NCI-H146 treated with DMSO at 0.1 percent for 48 hours (cell line): ENCODE measurements around the gene TRMO.

Source experiments
- DNase-seq: peaks from one replicate; lab custom pipeline; 2025; ENCODE audit not compliant: unreplicated experiment; lab: John Stamatoyannopoulos, UW

TRMO gene

GRCh38 chr9:97938081-97938644, 15.9 kb upstream of the TRMO start, which contains the start of gene HEMGN:
Gene HEMGN, minus strand, starts transcription at chr9:97938172. Its CDS starts 36 bp downstream, at chr9:97938136.
- DNase-seq: no peak

- no peak for DNase-seq
Measured at GRCh38 chr9:97936998-97937397, 14.7 kb upstream of the TRMO start.

- DNase-seq: no peak
Measured at GRCh38 chr9:97935276-97935675, 13.0 kb upstream of the TRMO start.

- peak; percentile 38 for DNase-seq
Measured at GRCh38 chr9:97934321-97935115, 12.2 kb upstream of the TRMO start.

- DNase-seq: no peak
Measured at GRCh38 chr9:97933297-97933998, 11.1 kb upstream of the TRMO start.

- DNase-seq: no peak
Measured at GRCh38 chr9:97930972-97931371, 8.7 kb upstream of the TRMO start.

- DNase-seq: no peak
Measured at GRCh38 chr9:97928986-97929604, 6.8 kb upstream of the TRMO start.

GRCh38 chr9:97925497-97926334, 3.4 kb upstream of the TRMO start:
- no peak for DNase-seq

GRCh38 chr9:97924386-97924785, 2.1 kb upstream of the TRMO start:
- no peak for DNase-seq

- peak; percentile 55 for DNase-seq
Measured at GRCh38 chr9:97923529-97924108, 1.3 kb upstream of the TRMO start.

GRCh38 chr9:97919217-97919813, 3.0 kb downstream of the TRMO start:
- no peak for DNase-seq

- DNase-seq: no peak
Measured at GRCh38 chr9:97918611-97919010, 3.7 kb downstream of the TRMO start.

GRCh38 chr9:97911970-97912369, 10.3 kb downstream of the TRMO start:
- DNase-seq: no peak

- DNase-seq: no peak
Measured at GRCh38 chr9:97911528-97911927, 10.8 kb downstream of the TRMO start.

GRCh38 chr9:97910357-97910756, 11.9 kb downstream of the TRMO start:
- DNase-seq: no peak

GRCh38 chr9:97908705-97909104, 13.6 kb downstream of the TRMO start:
- DNase-seq: no peak

GRCh38 chr9:97907632-97908031, 14.7 kb downstream of the TRMO start:
- DNase-seq: no peak

- no peak for DNase-seq
Measured at GRCh38 chr9:97907046-97907445, 15.3 kb downstream of the TRMO start.

GRCh38 chr9:97906236-97906831, 16.0 kb downstream of the TRMO start:
- DNase-seq: no peak

GRCh38 chr9:97905228-97905627, 17.1 kb downstream of the TRMO start:
- no peak for DNase-seq
